Measurements from ENCODE around the gene COL7A1. TPM values are rescaled to one million over a fixed set of nuclear protein-coding genes. Genes with fewer than 3 reads are reported as not detected.

Gene COL7A1
- total RNA-seq, 1 experiment from 2014 or later = 107 TPM

- DNase-seq (ENCODE audit: low read depth) = no peak
Measured at GRCh38 chr3:48619541-48620524, 24.7 kb upstream of the COL7A1 start.

GRCh38 chr3:48617559-48617958 is 22.4 kb upstream of the COL7A1 start:
- DNase-seq (ENCODE audit: low read depth) = no peak

GRCh38 chr3:48614044-48614443 is 18.9 kb upstream of the COL7A1 start:
- DNase-seq (ENCODE audit: low read depth) = no peak

GRCh38 chr3:48612309-48612708 is 17.2 kb upstream of the COL7A1 start:
- no peak for DNase-seq (ENCODE audit: low read depth)

GRCh38 chr3:48609088-48610005 is 14.2 kb upstream of the COL7A1 start, which contains the start of gene UQCRC1:
TSS of gene UQCRC1 (minus strand) at chr3:48609646. CDS start at chr3:48609620, 26 bp downstream.
- DNase-seq (ENCODE audit: low read depth) = peak; percentile 95

- no peak for DNase-seq (ENCODE audit: low read depth)
Measured at GRCh38 chr3:48607519-48607918, 12.4 kb upstream of the COL7A1 start.

DNA sequence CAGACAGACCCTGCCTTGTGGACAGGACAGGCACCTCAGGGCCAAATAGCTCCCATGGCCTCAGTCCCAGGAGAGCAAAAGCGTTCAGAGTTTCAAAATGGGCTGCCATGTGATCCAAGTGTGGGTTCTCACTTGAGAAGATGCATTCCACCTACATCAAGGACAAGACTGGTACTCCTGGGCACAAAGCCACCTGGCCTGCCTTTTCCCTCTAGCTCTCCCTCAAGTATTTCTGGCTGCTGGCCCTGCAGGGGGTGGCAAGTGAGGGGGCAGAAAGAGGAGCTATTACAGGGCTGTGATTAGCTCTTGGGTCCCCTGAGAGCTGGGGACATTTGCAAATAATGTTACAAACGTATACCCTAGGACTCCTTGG is 6.5 kb upstream of the COL7A1 start:
- DNase-seq (ENCODE audit: low read depth) = no peak

- DNase-seq (ENCODE audit: low read depth) = no peak
Measured at GRCh38 chr3:48600711-48601621, 5.8 kb upstream of the COL7A1 start.

GRCh38 chr3:48599509-48600285 is 4.6 kb upstream of the COL7A1 start:
- no peak for DNase-seq (ENCODE audit: low read depth)

DNA sequence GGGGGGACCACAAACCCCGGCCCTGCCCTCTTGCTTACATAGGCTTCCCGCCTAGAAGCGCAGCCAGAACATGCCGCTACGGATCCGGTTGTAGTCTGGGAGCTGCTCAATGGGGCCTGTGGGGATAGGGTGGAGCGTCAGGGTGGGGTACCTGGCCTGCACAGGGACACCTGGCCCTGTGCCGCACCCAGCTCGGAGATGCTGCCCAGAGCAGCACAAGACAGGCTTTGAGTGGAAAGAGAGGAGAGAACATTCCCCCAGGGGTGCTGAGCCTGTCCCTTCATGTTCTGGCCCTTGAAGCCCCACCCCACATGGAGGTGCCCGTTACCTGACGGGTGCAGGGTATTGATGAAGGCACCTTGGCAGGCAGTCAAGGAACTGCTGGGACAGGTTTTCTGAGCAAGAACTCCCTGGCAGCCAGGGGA is 4.0 kb upstream of the COL7A1 start:
- DNase-seq (ENCODE audit: low read depth) = no peak

GRCh38 chr3:48598323-48599076 is 3.4 kb upstream of the COL7A1 start:
- DNase-seq (ENCODE audit: low read depth) = peak; percentile 94

DNA sequence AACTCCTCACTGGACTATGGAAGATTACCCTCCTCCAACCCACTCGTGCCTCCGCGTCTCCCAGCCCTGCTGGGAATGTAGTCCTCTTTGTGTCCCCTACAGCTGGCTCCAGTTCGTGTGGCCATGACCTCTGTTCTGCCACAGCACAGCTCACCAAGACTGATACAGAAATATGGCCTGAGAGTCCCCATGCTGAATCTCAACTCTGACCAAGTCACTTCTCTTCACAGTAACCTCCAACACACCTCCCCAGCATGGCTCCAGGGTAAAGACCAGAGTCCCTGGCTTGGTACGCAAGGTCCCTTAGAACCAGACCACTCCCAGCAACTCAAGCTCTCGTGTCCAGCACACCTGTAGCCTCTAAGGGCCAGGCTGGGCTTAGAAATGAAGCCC is 2.3 kb upstream of the COL7A1 start:
- DNase-seq (ENCODE audit: low read depth) = no peak

GRCh38 chr3:48596676-48597407 is 1.7 kb upstream of the COL7A1 start:
- DNase-seq (ENCODE audit: low read depth) = no peak

- DNase-seq (ENCODE audit: low read depth) = no peak
Measured at GRCh38 chr3:48596157-48596556, 1.0 kb upstream of the COL7A1 start.

GRCh38 chr3:48595526-48596121 is 495 bp upstream of the COL7A1 start:
- peak; percentile 97 for DNase-seq (ENCODE audit: low read depth)

- DNase-seq (ENCODE audit: low read depth) = peak; percentile 32
Measured at GRCh38 chr3:48594417-48595049, 596 bp downstream of the COL7A1 start.

DNA sequence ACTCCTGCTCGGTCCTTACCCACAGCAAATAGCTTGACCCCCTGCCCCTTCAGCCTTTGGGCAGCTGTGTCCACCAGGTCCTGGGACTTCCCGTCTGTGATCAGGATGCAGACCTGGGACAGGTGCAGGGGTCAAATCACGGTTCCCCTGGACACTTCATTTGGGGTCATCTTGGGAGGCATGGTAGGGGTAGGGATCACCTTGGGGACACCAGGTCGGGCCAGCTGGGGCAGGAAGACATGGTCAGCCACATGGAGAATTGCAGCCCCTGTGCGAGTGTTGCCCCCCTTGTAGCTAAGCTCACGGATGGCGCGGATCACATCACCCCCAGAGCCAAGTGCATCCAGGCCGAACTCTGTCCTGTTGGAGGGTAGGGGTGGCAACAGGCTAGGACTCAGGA is 1.8 kb downstream of the COL7A1 start:
- no peak for DNase-seq (ENCODE audit: low read depth)

- DNase-seq (ENCODE audit: low read depth) = no peak
Measured at GRCh38 chr3:48592519-48593087, 2.5 kb downstream of the COL7A1 start.

All from Daoy (cell line).